ENCODE results near the gene TAC4. TPM values are rescaled to one million over a fixed set of nuclear protein-coding genes. Genes with fewer than 3 reads are reported as not detected.

TAC4 gene
- total and polyA plus RNA-seq, 2 of the 13 experiments (the other 11 are each of a cell fraction or from before 2014, with no cell fraction given), result not detected

DNA sequence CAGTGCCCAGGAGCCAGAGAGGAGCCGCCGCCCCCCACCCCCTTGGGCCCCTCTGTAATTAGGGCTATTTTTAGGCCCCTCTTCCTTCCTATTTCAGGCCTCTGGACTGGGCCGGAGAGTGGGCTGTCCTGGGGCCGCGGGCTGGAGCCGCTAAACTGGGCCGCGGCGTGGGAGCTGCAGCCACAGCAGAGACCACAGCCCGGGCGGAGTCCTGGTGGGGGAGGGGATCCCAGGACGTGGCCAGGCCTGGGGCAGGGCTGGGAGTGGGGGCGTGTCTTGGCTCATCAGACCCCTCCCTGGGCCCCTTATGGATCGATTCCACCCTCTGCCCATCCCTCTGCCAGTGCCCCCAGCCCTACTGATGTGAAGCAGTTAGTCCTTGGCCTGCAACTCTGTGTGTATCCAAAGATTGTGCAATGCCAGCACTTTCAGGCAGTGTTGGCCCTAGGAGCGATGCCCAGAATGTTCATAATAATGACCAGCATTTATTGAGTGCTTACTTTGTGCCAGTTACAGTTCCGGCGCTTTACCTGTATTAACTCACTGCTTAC, 15.0 kb upstream of the TAC4 start (continued):
- TF ChIP-seq, protein P1, sequence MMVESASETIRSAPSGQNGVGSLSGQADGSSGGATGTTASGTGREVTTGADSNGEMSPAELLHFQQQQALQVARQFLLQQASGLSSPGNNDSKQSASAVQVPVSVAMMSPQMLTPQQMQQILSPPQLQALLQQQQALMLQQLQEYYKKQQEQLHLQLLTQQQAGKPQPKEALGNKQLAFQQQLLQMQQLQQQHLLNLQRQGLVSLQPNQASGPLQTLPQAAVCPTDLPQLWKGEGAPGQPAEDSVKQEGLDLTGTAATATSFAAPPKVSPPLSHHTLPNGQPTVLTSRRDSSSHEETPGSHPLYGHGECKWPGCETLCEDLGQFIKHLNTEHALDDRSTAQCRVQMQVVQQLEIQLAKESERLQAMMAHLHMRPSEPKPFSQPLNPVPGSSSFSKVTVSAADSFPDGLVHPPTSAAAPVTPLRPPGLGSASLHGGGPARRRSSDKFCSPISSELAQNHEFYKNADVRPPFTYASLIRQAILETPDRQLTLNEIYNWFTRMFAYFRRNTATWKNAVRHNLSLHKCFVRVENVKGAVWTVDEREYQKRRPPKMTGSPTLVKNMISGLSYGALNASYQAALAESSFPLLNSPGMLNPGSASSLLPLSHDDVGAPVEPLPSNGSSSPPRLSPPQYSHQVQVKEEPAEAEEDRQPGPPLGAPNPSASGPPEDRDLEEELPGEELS (CRISPR knock-in tag; IDR thresholded peaks at IDR 0.05), result peak; percentile 51; the same call in 1 of the 2 replicates
- peak; percentile 97 for TF ChIP-seq CEBPG (CRISPR knock-in tag; IDR thresholded peaks at IDR 0.05)
- TF ChIP-seq SRY (CRISPR knock-in tag; IDR thresholded peaks at IDR 0.05), result no peak
- TF ChIP-seq, protein P2, sequence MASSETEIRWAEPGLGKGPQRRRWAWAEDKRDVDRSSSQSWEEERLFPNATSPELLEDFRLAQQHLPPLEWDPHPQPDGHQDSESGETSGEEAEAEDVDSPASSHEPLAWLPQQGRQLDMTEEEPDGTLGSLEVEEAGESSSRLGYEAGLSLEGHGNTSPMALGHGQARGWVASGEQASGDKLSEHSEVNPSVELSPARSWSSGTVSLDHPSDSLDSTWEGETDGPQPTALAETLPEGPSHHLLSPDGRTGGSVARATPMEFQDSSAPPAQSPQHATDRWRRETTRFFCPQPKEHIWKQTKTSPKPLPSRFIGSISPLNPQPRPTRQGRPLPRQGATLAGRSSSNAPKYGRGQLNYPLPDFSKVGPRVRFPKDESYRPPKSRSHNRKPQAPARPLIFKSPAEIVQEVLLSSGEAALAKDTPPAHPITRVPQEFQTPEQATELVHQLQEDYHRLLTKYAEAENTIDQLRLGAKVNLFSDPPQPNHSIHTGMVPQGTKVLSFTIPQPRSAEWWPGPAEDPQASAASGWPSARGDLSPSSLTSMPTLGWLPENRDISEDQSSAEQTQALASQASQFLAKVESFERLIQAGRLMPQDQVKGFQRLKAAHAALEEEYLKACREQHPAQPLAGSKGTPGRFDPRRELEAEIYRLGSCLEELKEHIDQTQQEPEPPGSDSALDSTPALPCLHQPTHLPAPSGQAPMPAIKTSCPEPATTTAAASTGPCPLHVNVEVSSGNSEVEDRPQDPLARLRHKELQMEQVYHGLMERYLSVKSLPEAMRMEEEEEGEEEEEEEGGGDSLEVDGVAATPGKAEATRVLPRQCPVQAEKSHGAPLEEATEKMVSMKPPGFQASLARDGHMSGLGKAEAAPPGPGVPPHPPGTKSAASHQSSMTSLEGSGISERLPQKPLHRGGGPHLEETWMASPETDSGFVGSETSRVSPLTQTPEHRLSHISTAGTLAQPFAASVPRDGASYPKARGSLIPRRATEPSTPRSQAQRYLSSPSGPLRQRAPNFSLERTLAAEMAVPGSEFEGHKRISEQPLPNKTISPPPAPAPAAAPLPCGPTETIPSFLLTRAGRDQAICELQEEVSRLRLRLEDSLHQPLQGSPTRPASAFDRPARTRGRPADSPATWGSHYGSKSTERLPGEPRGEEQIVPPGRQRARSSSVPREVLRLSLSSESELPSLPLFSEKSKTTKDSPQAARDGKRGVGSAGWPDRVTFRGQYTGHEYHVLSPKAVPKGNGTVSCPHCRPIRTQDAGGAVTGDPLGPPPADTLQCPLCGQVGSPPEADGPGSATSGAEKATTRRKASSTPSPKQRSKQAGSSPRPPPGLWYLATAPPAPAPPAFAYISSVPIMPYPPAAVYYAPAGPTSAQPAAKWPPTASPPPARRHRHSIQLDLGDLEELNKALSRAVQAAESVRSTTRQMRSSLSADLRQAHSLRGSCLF (CRISPR knock-in tag; IDR thresholded peaks at IDR 0.05; ENCODE audit: borderline replicate concordance), result no peak
- TF ChIP-seq, protein P3, sequence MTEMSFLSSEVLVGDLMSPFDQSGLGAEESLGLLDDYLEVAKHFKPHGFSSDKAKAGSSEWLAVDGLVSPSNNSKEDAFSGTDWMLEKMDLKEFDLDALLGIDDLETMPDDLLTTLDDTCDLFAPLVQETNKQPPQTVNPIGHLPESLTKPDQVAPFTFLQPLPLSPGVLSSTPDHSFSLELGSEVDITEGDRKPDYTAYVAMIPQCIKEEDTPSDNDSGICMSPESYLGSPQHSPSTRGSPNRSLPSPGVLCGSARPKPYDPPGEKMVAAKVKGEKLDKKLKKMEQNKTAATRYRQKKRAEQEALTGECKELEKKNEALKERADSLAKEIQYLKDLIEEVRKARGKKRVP (CRISPR knock-in tag; IDR thresholded peaks at IDR 0.05), result peak in 1 of 2 experiments; percentile 63; a peak in 1 of 4 replicates
- TF ChIP-seq ZKSCAN5 (CRISPR knock-in tag; IDR thresholded peaks at IDR 0.05), result no peak
- TF ChIP-seq MIER3 (CRISPR knock-in tag; IDR thresholded peaks at IDR 0.05; ENCODE audit: borderline replicate concordance), result peak; percentile 42; the same call in 1 of the 2 replicates
- no peak for TF ChIP-seq DR1 (CRISPR knock-in tag; IDR thresholded peaks at IDR 0.05)
- TF ChIP-seq, protein P4, sequence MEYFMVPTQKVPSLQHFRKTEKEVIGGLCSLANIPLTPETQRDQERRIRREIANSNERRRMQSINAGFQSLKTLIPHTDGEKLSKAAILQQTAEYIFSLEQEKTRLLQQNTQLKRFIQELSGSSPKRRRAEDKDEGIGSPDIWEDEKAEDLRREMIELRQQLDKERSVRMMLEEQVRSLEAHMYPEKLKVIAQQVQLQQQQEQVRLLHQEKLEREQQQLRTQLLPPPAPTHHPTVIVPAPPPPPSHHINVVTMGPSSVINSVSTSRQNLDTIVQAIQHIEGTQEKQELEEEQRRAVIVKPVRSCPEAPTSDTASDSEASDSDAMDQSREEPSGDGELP (IDR thresholded peaks at IDR 0.05; ENCODE audit: borderline replicate concordance, low read depth), result no peak
- TF ChIP-seq RAD51 (IDR thresholded peaks at IDR 0.05; ENCODE audit: borderline replicate concordance), result no peak
- peak in 1 of 2 experiments; percentile 40; a peak in 1 of 4 replicates for TF ChIP-seq NR2F1 (CRISPR knock-in tag; IDR thresholded peaks at IDR 0.05)
- TF ChIP-seq, protein P5, sequence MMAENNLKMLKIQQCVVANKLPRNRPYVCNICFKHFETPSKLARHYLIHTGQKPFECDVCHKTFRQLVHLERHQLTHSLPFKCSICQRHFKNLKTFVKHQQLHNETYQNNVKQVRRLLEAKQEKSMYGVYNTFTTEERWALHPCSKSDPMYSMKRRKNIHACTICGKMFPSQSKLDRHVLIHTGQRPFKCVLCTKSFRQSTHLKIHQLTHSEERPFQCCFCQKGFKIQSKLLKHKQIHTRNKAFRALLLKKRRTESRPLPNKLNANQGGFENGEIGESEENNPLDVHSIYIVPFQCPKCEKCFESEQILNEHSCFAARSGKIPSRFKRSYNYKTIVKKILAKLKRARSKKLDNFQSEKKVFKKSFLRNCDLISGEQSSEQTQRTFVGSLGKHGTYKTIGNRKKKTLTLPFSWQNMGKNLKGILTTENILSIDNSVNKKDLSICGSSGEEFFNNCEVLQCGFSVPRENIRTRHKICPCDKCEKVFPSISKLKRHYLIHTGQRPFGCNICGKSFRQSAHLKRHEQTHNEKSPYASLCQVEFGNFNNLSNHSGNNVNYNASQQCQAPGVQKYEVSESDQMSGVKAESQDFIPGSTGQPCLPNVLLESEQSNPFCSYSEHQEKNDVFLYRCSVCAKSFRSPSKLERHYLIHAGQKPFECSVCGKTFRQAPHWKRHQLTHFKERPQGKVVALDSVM (CRISPR knock-in tag; IDR thresholded peaks at IDR 0.05), result no peak; the same call in 1 of the 2 replicates
- TF ChIP-seq SPEN (CRISPR knock-in tag; IDR thresholded peaks at IDR 0.05; ENCODE audit: low read depth), result peak; percentile 53; the same call in 1 of the 2 replicates
- 0 out of 2 replicates have a peak, but pooled peaks have one; percentile 66 for TF ChIP-seq ARHGAP35 (CRISPR knock-in tag; IDR thresholded peaks at IDR 0.05; ENCODE audit: borderline replicate concordance)
- TF ChIP-seq AGO2 (optimal IDR thresholded peaks at IDR 0.05; ENCODE audit: low read depth, low read length), result no peak
- no peak for TF ChIP-seq YEATS2 (CRISPR knock-in tag; IDR thresholded peaks at IDR 0.05; ENCODE audit: borderline replicate concordance)
- no peak for TF ChIP-seq SRSF4 (IDR thresholded peaks at IDR 0.05; ENCODE audit: low read depth, low read length, poor library complexity, severe bottlenecking)
- no peak for TF ChIP-seq XBP1 (CRISPR knock-in tag; IDR thresholded peaks at IDR 0.05)

All from HepG2 (cell line).